Measurements from ENCODE around the gene TEKT2.

DNA sequence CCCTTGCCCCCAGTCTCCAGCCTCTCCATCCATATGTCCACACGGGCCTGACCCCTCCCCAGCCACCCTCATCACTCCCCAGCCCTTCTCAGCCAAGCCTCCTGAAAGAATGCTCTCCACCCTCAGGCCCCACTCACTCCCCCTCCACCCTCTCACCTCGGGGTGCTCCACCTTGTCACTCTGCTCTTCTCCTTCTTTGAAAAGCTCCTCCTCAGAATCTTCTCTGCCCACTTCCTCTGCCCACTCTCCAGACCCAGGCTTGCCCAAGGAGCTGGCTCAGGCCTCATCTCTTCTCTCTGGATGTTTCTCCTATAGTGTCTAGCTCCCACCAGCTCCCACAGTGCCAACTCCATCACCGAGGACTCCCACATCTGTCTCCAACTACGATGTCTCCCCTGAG, 27.3 kb downstream of the TEKT2 start:
- TF ChIP-seq, protein P1, sequence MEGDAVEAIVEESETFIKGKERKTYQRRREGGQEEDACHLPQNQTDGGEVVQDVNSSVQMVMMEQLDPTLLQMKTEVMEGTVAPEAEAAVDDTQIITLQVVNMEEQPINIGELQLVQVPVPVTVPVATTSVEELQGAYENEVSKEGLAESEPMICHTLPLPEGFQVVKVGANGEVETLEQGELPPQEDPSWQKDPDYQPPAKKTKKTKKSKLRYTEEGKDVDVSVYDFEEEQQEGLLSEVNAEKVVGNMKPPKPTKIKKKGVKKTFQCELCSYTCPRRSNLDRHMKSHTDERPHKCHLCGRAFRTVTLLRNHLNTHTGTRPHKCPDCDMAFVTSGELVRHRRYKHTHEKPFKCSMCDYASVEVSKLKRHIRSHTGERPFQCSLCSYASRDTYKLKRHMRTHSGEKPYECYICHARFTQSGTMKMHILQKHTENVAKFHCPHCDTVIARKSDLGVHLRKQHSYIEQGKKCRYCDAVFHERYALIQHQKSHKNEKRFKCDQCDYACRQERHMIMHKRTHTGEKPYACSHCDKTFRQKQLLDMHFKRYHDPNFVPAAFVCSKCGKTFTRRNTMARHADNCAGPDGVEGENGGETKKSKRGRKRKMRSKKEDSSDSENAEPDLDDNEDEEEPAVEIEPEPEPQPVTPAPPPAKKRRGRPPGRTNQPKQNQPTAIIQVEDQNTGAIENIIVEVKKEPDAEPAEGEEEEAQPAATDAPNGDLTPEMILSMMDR (IDR thresholded peaks at IDR 0.05; ENCODE audit: extremely low read depth in 1 of 2, insufficient read depth in 1 of 2, low read depth in 1 of 2, low read length in 2 of 2) = no peak
- no peak for TF ChIP-seq POLR2A (IDR thresholded peaks at IDR 0.05; ENCODE audit: low read depth, low read length)
- no peak for TF ChIP-seq EZH2 (IDR thresholded peaks at IDR 0.05; ENCODE audit: borderline replicate concordance, low read depth, low read length, severe bottlenecking)
